GM12878 (cell line): ENCODE measurements around the gene CNTNAP5. TPM values are rescaled to one million over a fixed set of nuclear protein-coding genes. Genes with fewer than 3 reads are reported as not detected.

Experiments used
- ATAC-seq: fragments of 200-7000 bp; cut with Tn5 transposase; 3 replicates; pipeline ENCODE4 v1.9.1; 2020; ENCODE audit warnings: mild to moderate bottlenecking, moderate library complexity
- BruUV-seq: library from RNA; stranded (reverse); fragments of 400-500 nt; replicated peaks from 2 replicates; lab custom pipeline; 2021; lab: Mats Ljungman, UMichigan
- CTCF ChIA-PET: fragments of 300-600 bp; sonication (Branson Sonifier 250); formaldehyde crosslinking; extraction: SDS; loops from one replicate; lab custom pipeline; 2021; ENCODE audit warnings: inconsistent platforms; lab: Yijun Ruan, JAX
- POLR2A ChIA-PET: fragments of 350-600 bp; formaldehyde crosslinking; extraction: SDS; loops from one replicate; lab custom pipeline; 2021; ENCODE audit warnings: inconsistent platforms; lab: Charles Lee
- RAD21 ChIA-PET: fragments of 300-600 bp; sonication (Branson Sonifier 250); formaldehyde crosslinking; loops from one replicate; lab custom pipeline; 2023; ENCODE audit warnings: antibody characterized with exemption; ENCODE audit not compliant: unreplicated experiment; lab: Charles Lee
- SMC1A ChIA-PET: fragments of 300-600 bp; sonication (Branson Sonifier 250); formaldehyde crosslinking; loops from one replicate; lab custom pipeline; 2023; ENCODE audit not compliant: unreplicated experiment, uncharacterized antibody; lab: Charles Lee
- DNase-seq: peaks from one replicate; pipeline ENCODE4 v3.0.0-alpha.2; 2011; ENCODE audit warnings: low read depth, low spot score
- FAIRE-seq: peaks from 3 replicates; lab custom pipeline; 2011; peaks lifted over from hg19 to GRCh38; lab: Jason Lieb, UNC
- H2AFZ ChIP-seq: 2 replicates; pipeline ENCODE4 v1.6.0; 2011; ENCODE audit warnings: low read depth, low read length, control low read depth; ENCODE audit not compliant: control insufficient read depth
- H3K27ac ChIP-seq: 2 replicates; pipeline ENCODE4 v1.5.1; 2011; ENCODE audit warnings: control low read depth; ENCODE audit not compliant: control insufficient read depth, insufficient read depth
- H3K27me3 ChIP-seq, 2 experiments: replicated peaks in 1 of 2; 2 replicates each; pipeline versions ENCODE4 v1.6.0 to v1.6.1; 2011; ENCODE audit warnings: low read length in 1 of 2; ENCODE audit not compliant: control insufficient read depth in 2 of 2, insufficient read depth in 2 of 2
- H3K36me3 ChIP-seq, 2 experiments: 2 replicates each; pipeline ENCODE4 v1.5.1; 2011; ENCODE audit warnings: low read length in 1 of 2; ENCODE audit not compliant: control insufficient read depth in 2 of 2, insufficient read depth in 2 of 2
- H3K4me1 ChIP-seq: 2 replicates; pipeline ENCODE4 v1.6.1; 2011; ENCODE audit warnings: mild to moderate bottlenecking, low read length, moderate library complexity, mixed read lengths; ENCODE audit not compliant: control insufficient read depth, insufficient read depth
- H3K4me2 ChIP-seq: 2 replicates; pipeline ENCODE4 v1.6.0; 2011; ENCODE audit warnings: control low read depth; ENCODE audit not compliant: control insufficient read depth, insufficient read depth
- H3K4me3 ChIP-seq: fragments of 200-600 bp; sonication (generic); 2 replicates; pipeline ENCODE4 v1.5.1; 2016
- H3K79me2 ChIP-seq: 2 replicates; pipeline ENCODE4 v1.6.0; 2011; ENCODE audit warnings: low read length; ENCODE audit not compliant: control insufficient read depth, insufficient read depth
- H3K9ac ChIP-seq: 2 replicates; pipeline ENCODE4 v1.8.0; 2011; ENCODE audit warnings: low read length, control low read depth, mixed read lengths; ENCODE audit not compliant: control insufficient read depth, insufficient read depth
- H3K9me3 ChIP-seq: replicated peaks from 3 replicates; pipeline ENCODE4 v1.5.1; 2011; ENCODE audit warnings: mild to moderate bottlenecking, low read length; ENCODE audit not compliant: control insufficient read depth, insufficient read depth
- H4K20me1 ChIP-seq: 2 replicates; pipeline ENCODE4 v1.6.0; 2011; ENCODE audit not compliant: control insufficient read depth, insufficient read depth
- BCL3 ChIP-seq: IDR thresholded peaks from 2 replicates; pipeline ENCODE4 v1.6.1; 2011; ENCODE audit warnings: borderline replicate concordance, low read depth, mild to moderate bottlenecking, moderate library complexity, low read length; ENCODE audit not compliant: insufficient read depth, poor library complexity, severe bottlenecking
- BCLAF1 ChIP-seq: fragments of 450-650 bp; IDR thresholded peaks from 2 replicates; pipeline ENCODE4 v1.6.1; 2017; ENCODE audit warnings: antibody characterized with exemption, mild to moderate bottlenecking, moderate library complexity
- CTCF ChIP-seq, 3 experiments: IDR thresholded peaks in 2 of 3; conservative IDR thresholded peaks in 1 of 3; 2 replicates each; pipeline ENCODE4 v1.5.1; 2011; ENCODE audit warnings: low read depth in 3 of 3, low read length in 3 of 3, mild to moderate bottlenecking in 3 of 3, control low read depth in 2 of 3, moderate library complexity in 2 of 3, inconsistent platforms in 1 of 3, mixed read lengths in 1 of 3; ENCODE audit not compliant: control insufficient read depth in 2 of 3, insufficient read depth in 1 of 3; ENCODE audit errors: extremely low read depth in 1 of 3
- FOXK2 ChIP-seq: fragments of 450-650 bp; IDR thresholded peaks from 2 replicates; pipeline ENCODE4 v1.6.1; 2017; ENCODE audit warnings: mild to moderate bottlenecking, moderate library complexity
- RAD21 ChIP-seq: IDR thresholded peaks from 2 replicates; pipeline ENCODE4 v1.6.1; 2011; ENCODE audit warnings: mild to moderate bottlenecking, low read depth, low read length, moderate library complexity; ENCODE audit not compliant: insufficient read depth
- RBBP5 ChIP-seq: fragments of 200-600 bp; sonication (generic); conservative IDR thresholded peaks from 2 replicates; pipeline ENCODE4 v1.6.1; 2016
- STAT1 ChIP-seq: fragments of 450-650 bp; conservative IDR thresholded peaks from 2 replicates; pipeline ENCODE4 v1.6.1; 2014; ENCODE audit warnings: antibody characterized with exemption, mild to moderate bottlenecking
- WGBS: methylation state at CpG from one replicate; pipeline ENCODE4 v1.1.6; 2016; ENCODE audit warnings: low lambda C conversion rate; ENCODE audit not compliant: insufficient replicate concordance, insufficient coverage; ENCODE audit errors: missing lambda C conversion rate; 5-methylcytosine and 5-hydroxymethylcytosine counted together
- in situ Hi-C: fragments of 300-500 bp; cut with MboI; formaldehyde crosslinking; loops from 9 replicates; pipeline ENCODE4 v1.14.3; 2018; ENCODE audit warnings: mixed read lengths
- intact Hi-C: fragments of 100-400 bp; cut with micrococcal nuclease; formaldehyde crosslinking; loops from one replicate; pipeline ENCODE4 v1.14.2; 2022; ENCODE audit not compliant: unreplicated experiment
- polyA plus RNA-seq, 11 experiments: library from polyadenylated mRNA; depleted of rRNA in 4 of 11; unstranded in 6 of 11; stranded (reverse) in 5 of 11; fragments of >200 nt; fragmentation: Nextera tagmentation in 4 of 11; fragmentation: Illumina TruSeq in 1 of 11; extraction: Ambion mirVana in 4 of 11; extraction: Trizol in 1 of 11; gene quantifications; 1 replicate in 1 of 11; 2 replicates in 10 of 11; pipeline versions ENCODE4 v1.2.1 to v1.2.3, GENCODE V29; 2011 to 2016; ENCODE audit warnings: inconsistent platforms in 2 of 11, missing spikeins in 2 of 11, low read depth in 1 of 11
- total RNA-seq, 4 experiments: library from RNA; depleted of rRNA in 3 of 4; stranded (reverse); fragments of >200 nt in 3 of 4; fragmentation: Illumina TruSeq in 1 of 4; extraction: Trizol in 1 of 4; gene quantifications; 2 replicates each; pipeline versions ENCODE4 v1.2.1 to v1.2.3, GENCODE V29; 2013 to 2021

CNTNAP5 gene
- total and polyA plus RNA-seq, 10 of the 15 experiments (the other 5 are each of a cell fraction or from before 2014, with no cell fraction given) = not detected

- Histone ChIP-seq H4K20me1 (no peaks in the 10 kb centered on the region), H3K79me2 (no peaks in the 10 kb centered on the region)
- TF ChIP-seq FOXK2 (no peak), RBBP5 (no peak), BCL3 (peak; percentile 51)
- TF ChIP-seq, all 136 proteins: peak for 1
- WGBS = 28% methylated on average over 3 of the region's 3 CpGs
- Histone ChIP-seq H3K4me3 (no peak overlapping the region), H3K4me1 (no peaks in the 10 kb centered on the region; the same call in 1 of the 2 replicates), H3K27ac (no peak overlapping the region), H3K9me3 (no peaks in the 10 kb centered on the region), H3K9ac (no peak overlapping the region), H2AFZ (no peak overlapping the region), H3K36me3 (no peaks in the 10 kb centered on the region), H3K4me2 (no peak overlapping the region), H3K27me3 (no peaks in the 10 kb centered on the region)
- ChIA-PET SMC1A (interaction anchor here (0.6 kb wide), 1 partner anchor 458 kb away, joined by 3 read pairs; no protein-coding TSS in a partner anchor), CTCF (interaction anchor here (1.4 to 1.7 kb wide), 2 partner anchors 9 to 14 kb away, joined by 4 to 6 read pairs; no protein-coding TSS in a partner anchor), POLR2A (no interaction called here), RAD21 (no interaction called here)
- FAIRE-seq (no peak), DNase-seq (peak; percentile 13), ATAC-seq (peak; percentile 92)
- in situ Hi-C loops = no loop called here
- BruUV-seq = no TSS peak
- intact Hi-C loops = loop anchor here (5.0 to 10.0 kb wide), 2 partner anchors 667 to 1970 kb away; no protein-coding TSS in a partner anchor
Observed at GRCh38 chr2:124805060-124805459, 780.0 kb downstream of the CNTNAP5 start.

- no peak for FAIRE-seq
- no TSS peak for BruUV-seq
- intact Hi-C loops = no loop called here
- no peaks in the 10 kb centered on the region for H3K36me3 ChIP-seq
- no peak overlapping the region for H2AFZ ChIP-seq
- WGBS = 39% methylated on average over 4 of the region's 4 CpGs
- ChIA-PET SMC1A (no interaction called here), POLR2A (no interaction called here), RAD21 (no interaction called here), CTCF (interaction anchor here (1.4 kb wide), 1 partner anchor 55 kb away, joined by 3 read pairs; no protein-coding TSS in a partner anchor)
- peak in 1 of 3 experiments; percentile 16; a peak in 2 of 6 replicates for TF ChIP-seq CTCF (IDR thresholded peaks at IDR 0.05 in 2 of 3, conservative IDR thresholded peaks at IDR 0.05 in 1 of 3; ENCODE audit: control insufficient read depth in 2 of 3, extremely low read depth in 1 of 3, insufficient read depth in 1 of 3, low read depth in 3 of 3, low read length in 3 of 3)
- no peak for TF ChIP-seq STAT1
- TF ChIP-seq BCLAF1 = no peak
- peak; percentile 30; the same call in 1 of the 2 replicates for TF ChIP-seq RAD21
- H3K27ac ChIP-seq = no peak overlapping the region
- no peak for DNase-seq
- H3K79me2 ChIP-seq = no peaks in the 10 kb centered on the region
- in situ Hi-C loops = no loop called here
- no peaks in the 10 kb centered on the region for H3K27me3 ChIP-seq
- no peak for ATAC-seq
- H4K20me1 ChIP-seq = no peaks in the 10 kb centered on the region
- H3K9me3 ChIP-seq = no peaks in the 10 kb centered on the region
- no peaks in the 10 kb centered on the region; the same call in 1 of the 2 replicates for H3K4me1 ChIP-seq
- no peak overlapping the region for H3K4me2 ChIP-seq
- H3K9ac ChIP-seq = no peak overlapping the region
- no peak overlapping the region for H3K4me3 ChIP-seq
Observed at GRCh38 chr2:124810132-124810531, 785.0 kb downstream of the CNTNAP5 start.
